ENCODE data around the gene MYO10.

DNA sequence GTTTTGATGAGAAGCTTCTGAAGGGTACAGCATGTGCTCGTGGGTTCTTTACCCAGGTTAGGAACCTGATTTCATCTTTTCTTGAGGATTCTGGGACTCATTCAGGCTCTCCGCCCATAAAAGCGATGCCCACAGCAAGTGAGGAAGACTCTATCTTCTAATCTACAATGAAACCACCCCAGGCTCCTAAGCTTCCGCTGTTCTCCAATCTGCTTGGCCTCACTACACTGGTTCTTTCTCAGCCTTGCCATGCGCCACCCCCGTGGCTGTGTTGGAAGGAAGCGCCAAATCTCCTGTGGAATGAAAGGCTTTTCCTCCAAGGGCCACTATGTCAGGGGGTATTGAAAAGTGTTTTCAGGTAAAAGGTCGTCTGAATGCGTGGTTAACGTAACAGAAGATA lies 135.6 kb downstream of the MYO10 start:
- TF ChIP-seq, protein P1, sequence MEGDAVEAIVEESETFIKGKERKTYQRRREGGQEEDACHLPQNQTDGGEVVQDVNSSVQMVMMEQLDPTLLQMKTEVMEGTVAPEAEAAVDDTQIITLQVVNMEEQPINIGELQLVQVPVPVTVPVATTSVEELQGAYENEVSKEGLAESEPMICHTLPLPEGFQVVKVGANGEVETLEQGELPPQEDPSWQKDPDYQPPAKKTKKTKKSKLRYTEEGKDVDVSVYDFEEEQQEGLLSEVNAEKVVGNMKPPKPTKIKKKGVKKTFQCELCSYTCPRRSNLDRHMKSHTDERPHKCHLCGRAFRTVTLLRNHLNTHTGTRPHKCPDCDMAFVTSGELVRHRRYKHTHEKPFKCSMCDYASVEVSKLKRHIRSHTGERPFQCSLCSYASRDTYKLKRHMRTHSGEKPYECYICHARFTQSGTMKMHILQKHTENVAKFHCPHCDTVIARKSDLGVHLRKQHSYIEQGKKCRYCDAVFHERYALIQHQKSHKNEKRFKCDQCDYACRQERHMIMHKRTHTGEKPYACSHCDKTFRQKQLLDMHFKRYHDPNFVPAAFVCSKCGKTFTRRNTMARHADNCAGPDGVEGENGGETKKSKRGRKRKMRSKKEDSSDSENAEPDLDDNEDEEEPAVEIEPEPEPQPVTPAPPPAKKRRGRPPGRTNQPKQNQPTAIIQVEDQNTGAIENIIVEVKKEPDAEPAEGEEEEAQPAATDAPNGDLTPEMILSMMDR (IDR thresholded peaks at IDR 0.05) = no peak
- TF ChIP-seq POLR2AphosphoS5 (IDR thresholded peaks at IDR 0.05; ENCODE audit: low read depth, low read length) (no peak), TCF7L2 (IDR thresholded peaks at IDR 0.05; ENCODE audit: low read depth, low read length) (no peak)
- TF ChIP-seq, protein P2, sequence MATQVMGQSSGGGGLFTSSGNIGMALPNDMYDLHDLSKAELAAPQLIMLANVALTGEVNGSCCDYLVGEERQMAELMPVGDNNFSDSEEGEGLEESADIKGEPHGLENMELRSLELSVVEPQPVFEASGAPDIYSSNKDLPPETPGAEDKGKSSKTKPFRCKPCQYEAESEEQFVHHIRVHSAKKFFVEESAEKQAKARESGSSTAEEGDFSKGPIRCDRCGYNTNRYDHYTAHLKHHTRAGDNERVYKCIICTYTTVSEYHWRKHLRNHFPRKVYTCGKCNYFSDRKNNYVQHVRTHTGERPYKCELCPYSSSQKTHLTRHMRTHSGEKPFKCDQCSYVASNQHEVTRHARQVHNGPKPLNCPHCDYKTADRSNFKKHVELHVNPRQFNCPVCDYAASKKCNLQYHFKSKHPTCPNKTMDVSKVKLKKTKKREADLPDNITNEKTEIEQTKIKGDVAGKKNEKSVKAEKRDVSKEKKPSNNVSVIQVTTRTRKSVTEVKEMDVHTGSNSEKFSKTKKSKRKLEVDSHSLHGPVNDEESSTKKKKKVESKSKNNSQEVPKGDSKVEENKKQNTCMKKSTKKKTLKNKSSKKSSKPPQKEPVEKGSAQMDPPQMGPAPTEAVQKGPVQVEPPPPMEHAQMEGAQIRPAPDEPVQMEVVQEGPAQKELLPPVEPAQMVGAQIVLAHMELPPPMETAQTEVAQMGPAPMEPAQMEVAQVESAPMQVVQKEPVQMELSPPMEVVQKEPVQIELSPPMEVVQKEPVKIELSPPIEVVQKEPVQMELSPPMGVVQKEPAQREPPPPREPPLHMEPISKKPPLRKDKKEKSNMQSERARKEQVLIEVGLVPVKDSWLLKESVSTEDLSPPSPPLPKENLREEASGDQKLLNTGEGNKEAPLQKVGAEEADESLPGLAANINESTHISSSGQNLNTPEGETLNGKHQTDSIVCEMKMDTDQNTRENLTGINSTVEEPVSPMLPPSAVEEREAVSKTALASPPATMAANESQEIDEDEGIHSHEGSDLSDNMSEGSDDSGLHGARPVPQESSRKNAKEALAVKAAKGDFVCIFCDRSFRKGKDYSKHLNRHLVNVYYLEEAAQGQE (IDR thresholded peaks at IDR 0.05; ENCODE audit: insufficient read depth in 1 of 2, low read depth in 2 of 2, low read length in 1 of 2) = no peak

All from Panc1 (cell line).